GM19372 (cell line): ENCODE measurements around the gene BTK.
A peak's percentile ranks its signal among the peaks of the same experiment; 100 is the strongest.

Experiments
- ATAC-seq: cut with Tn5 transposase; IDR thresholded peaks from one replicate; pipeline ENCODE4 v1.9.1; 2021; ENCODE audit warnings: mild to moderate bottlenecking, low read depth, moderate library complexity; ENCODE audit not compliant: unreplicated experiment

Gene BTK

GRCh38 chrX:101385795-101386541 is at the start of gene BTK:
BTK (minus strand) TSS chrX:101386191; CDS start chrX:101375284, 10,907 bp downstream.
- peak; percentile 53 for ATAC-seq

DNA sequence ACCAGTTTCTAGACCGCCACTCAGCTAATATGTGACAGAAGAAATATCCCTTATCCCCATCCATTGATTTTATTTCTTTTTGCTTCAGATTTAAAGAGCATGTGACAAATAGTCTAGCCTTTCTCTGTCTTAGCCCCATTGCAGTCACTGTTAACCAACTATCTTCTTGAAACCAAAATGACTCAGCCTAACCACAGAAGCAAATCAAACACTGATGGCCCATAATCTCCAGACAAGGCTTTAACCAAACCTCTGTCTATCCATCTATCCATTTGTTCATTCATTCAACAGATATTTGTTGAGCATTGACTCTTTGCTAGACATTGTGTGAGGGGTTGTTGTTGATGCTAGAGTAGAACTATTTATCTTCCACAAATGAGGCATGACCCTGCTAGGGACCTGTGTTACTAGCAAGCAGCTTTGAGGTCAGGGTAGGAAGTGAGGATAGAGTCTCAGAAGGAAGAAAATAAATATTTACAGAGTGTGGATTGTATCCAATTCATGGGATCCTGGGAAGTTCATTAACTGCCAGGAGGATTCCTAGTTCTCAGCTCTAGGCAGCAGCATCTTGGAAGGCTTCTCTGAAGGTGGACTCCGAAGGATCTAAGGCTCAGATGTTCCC is 44.6 kb upstream of the BTK start:
- ATAC-seq, result peak; percentile 82

GRCh38 chrX:101429934-101430333 is 43.9 kb upstream of the BTK start:
- no peak for ATAC-seq

- ATAC-seq, result no peak
Observed at GRCh38 chrX:101427954-101428353, 42.0 kb upstream of the BTK start.

DNA sequence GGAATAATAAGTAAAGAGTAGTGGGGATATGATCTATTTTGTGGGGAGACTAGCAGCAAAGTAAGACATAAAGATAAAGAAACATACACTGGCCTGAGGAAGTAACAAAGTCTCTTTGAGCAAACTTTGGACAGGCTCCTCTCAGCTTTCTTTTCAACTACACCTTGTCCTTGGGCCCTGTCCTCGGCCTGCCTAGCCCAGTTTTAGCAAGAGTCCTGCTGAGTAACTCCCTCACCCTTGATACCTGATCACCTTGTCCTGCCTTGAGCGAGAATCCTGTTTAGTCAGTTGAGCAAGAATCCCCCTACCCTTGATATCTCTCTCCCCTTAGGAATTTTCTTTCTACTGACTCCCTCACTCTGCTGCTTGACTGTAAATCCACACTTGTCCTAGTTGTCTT is 33.5 kb upstream of the BTK start:
- no peak for ATAC-seq

DNA sequence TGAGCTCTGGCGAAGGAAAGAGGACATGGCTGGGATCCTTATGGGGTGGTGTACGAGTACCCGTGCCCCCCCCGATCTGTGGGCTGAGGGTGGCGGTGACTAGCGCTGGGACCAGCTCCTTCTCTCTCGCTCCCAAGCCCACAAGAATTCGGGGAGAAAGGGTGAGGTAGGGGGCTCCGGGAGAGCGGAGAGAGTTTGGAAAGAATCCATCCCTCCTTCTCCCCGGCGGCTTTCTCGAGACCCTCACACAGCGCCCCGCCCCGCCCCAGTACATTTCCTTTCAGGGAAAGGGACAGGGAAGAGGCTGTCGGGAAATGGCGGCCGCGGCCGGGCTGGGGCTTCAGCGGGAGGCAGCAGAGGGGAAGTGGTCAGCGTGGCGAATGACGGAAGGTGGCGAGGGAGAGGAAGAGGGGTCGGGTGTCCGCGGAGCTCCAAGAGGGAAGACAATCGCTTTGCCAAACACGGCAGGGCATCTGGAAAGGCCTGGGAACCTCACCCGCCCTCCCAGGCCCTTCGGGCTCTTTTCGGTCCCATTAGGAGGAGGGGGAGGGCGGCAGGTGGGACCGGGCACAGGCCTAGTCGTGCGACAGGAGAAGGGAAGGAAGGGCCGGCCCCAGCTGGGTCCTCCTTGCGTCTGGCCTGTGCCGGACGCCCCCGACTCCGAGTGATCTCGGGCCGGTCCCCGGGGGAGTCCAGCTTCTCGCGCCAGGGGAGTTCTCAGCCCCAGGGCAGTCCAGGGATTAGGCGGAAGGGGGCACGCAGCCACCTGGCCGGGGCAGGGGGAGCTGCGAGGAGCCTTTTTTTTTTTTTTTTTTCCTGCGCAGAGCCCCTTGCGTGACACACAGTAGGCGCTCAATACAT is 32.2 kb upstream of the BTK start:
- ATAC-seq, result no peak

DNA sequence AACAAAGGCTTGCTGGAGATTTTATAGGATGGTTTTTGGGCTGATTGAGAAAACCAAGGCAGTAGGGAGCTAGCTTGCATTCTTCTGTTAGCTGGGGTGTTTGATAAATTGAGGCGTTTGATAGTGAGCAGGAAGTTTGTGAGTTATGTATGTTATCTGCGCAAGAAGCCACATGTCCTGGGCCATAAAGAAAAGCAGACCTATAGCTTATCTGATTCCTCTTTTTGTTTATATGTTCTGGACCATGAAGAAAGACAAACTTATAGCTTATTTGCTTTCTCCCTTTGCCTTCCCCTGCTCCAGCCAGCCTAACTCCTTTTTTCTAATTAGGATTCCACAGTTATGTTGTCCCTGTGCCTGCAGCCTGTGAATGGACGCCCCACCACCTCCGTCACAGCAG is 31.2 kb upstream of the BTK start:
- ATAC-seq, result no peak

GRCh38 chrX:101416691-101417090 is 30.7 kb upstream of the BTK start:
- no peak for ATAC-seq

DNA sequence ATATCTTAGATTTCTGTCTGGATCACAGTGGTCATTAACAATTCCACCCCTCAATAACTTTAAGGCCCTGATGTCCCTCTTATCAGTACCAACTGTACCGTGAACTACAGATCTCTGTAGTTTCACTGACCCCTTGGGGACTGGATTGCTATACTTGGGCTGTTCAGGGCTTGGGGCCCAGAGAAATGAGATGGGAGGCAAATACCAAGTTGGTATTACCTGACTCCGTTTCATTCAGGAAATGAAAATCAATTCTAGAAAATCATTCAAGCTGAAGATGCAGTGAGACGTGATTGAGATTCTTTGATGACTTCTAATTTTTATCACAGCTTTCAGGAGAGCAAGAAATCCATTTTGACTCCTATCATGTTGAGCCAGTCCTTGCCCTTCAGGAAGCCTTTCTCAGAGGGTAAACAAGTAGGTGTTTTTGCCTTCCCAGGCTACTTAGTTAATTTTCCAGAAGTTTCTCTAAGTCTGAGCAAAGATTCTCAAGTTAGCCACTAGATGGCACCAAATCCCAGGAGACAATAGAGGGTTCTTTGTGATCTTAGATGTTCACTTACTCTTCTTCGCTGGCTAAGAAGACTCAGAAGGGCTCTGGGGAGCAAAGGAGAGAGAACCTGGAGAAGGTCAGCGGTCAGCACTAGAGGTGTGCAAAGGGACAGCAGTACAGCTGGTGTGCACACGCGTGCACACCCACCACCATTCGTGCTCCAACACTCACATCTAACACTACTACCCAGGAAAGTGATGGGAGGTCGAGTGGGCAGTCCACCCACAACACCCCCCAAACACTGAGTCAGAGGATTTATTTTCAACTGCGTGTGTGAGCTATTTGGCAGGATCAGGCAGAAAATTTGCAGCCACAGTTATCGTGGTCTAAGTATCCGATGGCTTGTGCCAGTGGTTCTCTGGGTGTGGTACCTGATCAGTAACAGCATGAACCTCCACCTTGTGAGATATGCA is 29.5 kb upstream of the BTK start:
- ATAC-seq, result peak; percentile 62

- ATAC-seq, result no peak
Observed at GRCh38 chrX:101411984-101412383, 26.0 kb upstream of the BTK start.

GRCh38 chrX:101410461-101410860 is 24.5 kb upstream of the BTK start:
- ATAC-seq, result no peak

GRCh38 chrX:101409043-101409442 is 23.1 kb upstream of the BTK start:
- ATAC-seq, result no peak

- ATAC-seq, result no peak
Observed at GRCh38 chrX:101408532-101408841, 22.5 kb upstream of the BTK start.

DNA sequence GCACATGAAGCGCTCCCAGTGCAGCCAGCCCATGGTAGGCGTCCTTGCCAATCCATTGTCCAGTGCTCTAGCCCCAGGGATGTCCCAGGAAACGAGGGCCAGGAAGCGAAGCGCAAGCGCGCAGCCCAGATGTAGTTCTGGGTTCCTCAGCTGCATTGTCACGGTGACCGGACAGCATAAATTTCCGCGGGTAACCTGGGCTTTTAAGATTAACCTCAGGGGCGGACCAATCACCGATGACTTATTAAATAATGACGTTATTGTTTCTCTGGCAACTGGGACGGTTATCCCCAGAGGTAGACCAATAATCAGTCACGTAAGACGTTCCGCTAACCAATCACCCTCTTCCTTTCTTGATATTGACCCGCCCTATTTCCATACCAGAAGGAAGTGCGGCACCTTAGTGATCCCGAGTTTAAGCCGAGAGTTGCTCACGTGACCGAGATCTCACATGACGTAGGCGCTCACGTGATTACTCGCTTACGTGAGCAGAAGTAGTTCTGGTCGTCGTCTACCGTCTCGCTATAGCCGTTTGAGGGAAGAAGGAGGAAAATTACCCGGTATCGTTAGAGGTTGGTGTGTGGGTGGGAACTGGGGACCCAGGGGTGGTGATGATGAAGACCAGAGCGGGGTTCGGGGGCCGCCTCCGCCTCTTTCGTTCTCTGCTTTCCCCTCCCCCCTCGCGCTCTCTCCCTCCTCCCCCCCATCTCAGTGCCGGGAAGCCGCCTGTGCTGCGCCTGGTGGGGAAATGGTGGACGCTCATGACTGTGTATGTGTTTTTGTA is 21.9 kb upstream of the BTK start, which contains the start of the genes GLA and HNRNPH2:
Gene GLA, minus strand, starts transcription at position 178 of the 784 bp plus-strand sequence. Its CDS starts 22 bp downstream, at position 156.
Gene HNRNPH2, plus strand, starts transcription at position 475 of the 784 bp plus-strand sequence. CDS start 3,767 bp downstream, outside the sequence.
- peak; percentile 89 for ATAC-seq

DNA sequence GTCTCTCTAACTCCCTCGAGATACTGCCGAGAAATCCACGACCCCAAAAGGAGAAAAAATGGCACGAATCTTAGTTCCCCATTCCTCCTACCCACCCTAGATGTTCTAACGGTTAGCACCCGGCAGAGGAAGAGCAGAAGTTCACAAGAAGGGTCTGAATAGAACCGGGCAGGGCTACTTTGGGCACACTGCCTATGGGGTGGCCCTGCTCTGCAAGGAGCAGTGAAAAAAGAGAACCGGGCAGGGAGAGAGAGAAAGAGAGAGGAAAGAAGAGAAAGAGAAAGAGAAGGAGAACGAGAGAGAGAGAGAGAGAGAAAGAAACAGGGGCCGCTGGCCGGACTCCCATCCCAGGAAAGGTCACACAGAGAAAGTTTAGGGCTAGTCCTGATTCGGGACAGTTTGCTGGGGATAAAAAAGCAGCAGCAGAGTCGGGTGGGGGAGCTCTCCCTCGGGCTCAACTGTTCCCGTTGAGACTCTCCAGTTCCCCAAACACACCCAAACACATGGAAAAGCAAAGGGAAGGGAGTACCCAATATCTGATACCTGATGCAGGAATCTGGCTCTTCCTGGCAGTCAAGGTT is 21.3 kb upstream of the BTK start:
- no peak for ATAC-seq

DNA sequence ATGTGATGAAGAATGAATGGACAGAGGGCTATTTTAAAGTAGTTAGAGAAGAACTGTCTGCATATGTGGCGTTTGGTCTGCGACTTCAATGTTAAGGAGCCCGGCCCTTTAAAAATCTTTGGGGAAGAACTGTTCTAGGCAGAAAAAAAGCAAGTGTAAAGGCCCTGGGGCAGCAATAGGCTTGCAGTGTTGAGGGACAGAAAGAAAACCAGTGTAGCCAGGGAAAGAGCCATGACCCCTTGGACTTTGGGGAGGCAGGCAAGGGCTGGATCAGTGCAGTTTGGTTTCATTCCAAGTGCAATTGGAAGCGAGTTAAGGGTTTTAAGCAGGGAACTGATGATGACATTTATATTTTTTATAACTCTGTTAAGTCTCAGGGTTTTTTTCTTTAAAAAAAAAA is 13.8 kb upstream of the BTK start:
- no peak for ATAC-seq

- no peak for ATAC-seq
Observed at GRCh38 chrX:101398694-101399093, 12.7 kb upstream of the BTK start.

- no peak for ATAC-seq
Observed at GRCh38 chrX:101397779-101398178, 11.8 kb upstream of the BTK start.

- no peak for ATAC-seq
Observed at GRCh38 chrX:101395789-101396188, 9.8 kb upstream of the BTK start.
